GM23338 (cell line): ENCODE measurements around the gene BICC1. TPM values are rescaled to one million over a fixed set of nuclear protein-coding genes. Genes with fewer than 3 reads are reported as not detected.

ENCODE experiments used
- ATAC-seq: fragments of 200-7000 bp; cut with Tn5 transposase; 3 replicates; pipeline ENCODE4 v1.9.1; 2020
- DNase-seq: peaks from one replicate; pipeline ENCODE4 v3.0.0-alpha.2; 2015; ENCODE audit warnings: low spot score
- H2AFZ ChIP-seq: fragments of 200-600 bp; sonication (generic); 2 replicates; pipeline ENCODE4 v1.8.0; 2016; ENCODE audit warnings: antibody characterized with exemption, mild to moderate bottlenecking, moderate library complexity
- H3F3A ChIP-seq: fragments of 200-600 bp; sonication (generic); replicated peaks from 2 replicates; pipeline ENCODE4 v1.8.0; 2017; ENCODE audit warnings: antibody characterized with exemption, mixed run types, low read depth
- H3K27ac ChIP-seq: fragments of 200-600 bp; sonication (generic); 2 replicates; pipeline ENCODE4 v1.6.1; 2016; ENCODE audit warnings: low read depth
- H3K27me3 ChIP-seq: fragments of 200-600 bp; sonication (generic); 2 replicates; pipeline ENCODE4 v1.8.0; 2016; ENCODE audit warnings: mild to moderate bottlenecking, mixed run types, moderate library complexity; ENCODE audit not compliant: insufficient read depth
- H3K36me3 ChIP-seq: fragments of 200-600 bp; sonication (generic); 2 replicates; pipeline ENCODE4 v1.8.0; 2016; ENCODE audit warnings: mild to moderate bottlenecking; ENCODE audit not compliant: insufficient read depth
- H3K4me1 ChIP-seq: fragments of 200-600 bp; sonication (generic); 2 replicates; pipeline ENCODE4 v1.8.0; 2016; ENCODE audit warnings: mild to moderate bottlenecking, moderate library complexity; ENCODE audit not compliant: insufficient read depth
- H3K4me2 ChIP-seq: fragments of 200-600 bp; sonication (generic); 2 replicates; pipeline ENCODE4 v1.7.1; 2017; ENCODE audit warnings: mixed run types
- H3K4me3 ChIP-seq: fragments of 200-600 bp; sonication (generic); 2 replicates; pipeline ENCODE4 v1.6.1; 2016; ENCODE audit warnings: mixed run types
- H3K79me2 ChIP-seq: fragments of 200-600 bp; sonication (generic); replicated peaks from 2 replicates; pipeline ENCODE4 v1.8.0; 2017; ENCODE audit warnings: mild to moderate bottlenecking; ENCODE audit not compliant: insufficient read depth
- H3K9me2 ChIP-seq: fragments of 200-600 bp; sonication (generic); 2 replicates; pipeline ENCODE4 v1.8.0; 2017; ENCODE audit not compliant: insufficient read depth
- H4K20me1 ChIP-seq: fragments of 200-600 bp; sonication (generic); replicated peaks from 2 replicates; pipeline ENCODE4 v1.8.0; 2017; ENCODE audit warnings: mild to moderate bottlenecking; ENCODE audit not compliant: insufficient read depth
- H3K27ac Mint-ChIP-seq: 2 replicates; pipeline ENCODE4 v1.8.0; 2020; ENCODE audit warnings: inconsistent platforms, mild to moderate bottlenecking, moderate library complexity, mixed read lengths
- H3K27me3 Mint-ChIP-seq: 3 replicates; pipeline ENCODE4 v1.8.0; 2022; ENCODE audit warnings: low read depth, mild to moderate bottlenecking, moderate library complexity, mixed read lengths, inconsistent platforms; ENCODE audit not compliant: insufficient read depth, poor library complexity
- H3K36me3 Mint-ChIP-seq: 3 replicates; pipeline ENCODE4 v1.8.0; 2021; ENCODE audit warnings: low read depth, mild to moderate bottlenecking, inconsistent platforms, moderate library complexity, mixed read lengths
- H3K4me1 Mint-ChIP-seq: 3 replicates; pipeline ENCODE4 v1.8.0; 2020; ENCODE audit warnings: mild to moderate bottlenecking, inconsistent platforms, mixed read lengths
- H3K4me3 Mint-ChIP-seq: 3 replicates; pipeline ENCODE4 v1.8.0; 2021; ENCODE audit warnings: moderate library complexity, mild to moderate bottlenecking, inconsistent platforms, mixed read lengths
- H3K9me3 Mint-ChIP-seq: 3 replicates; pipeline ENCODE4 v1.8.0; 2020; ENCODE audit warnings: moderate library complexity, mild to moderate bottlenecking, inconsistent platforms, mixed read lengths
- NANOG ChIP-seq: IDR thresholded peaks from 2 replicates; pipeline ENCODE4 v1.6.1; 2016; ENCODE audit warnings: antibody characterized with exemption, borderline replicate concordance
- POLR2AphosphoS5 ChIP-seq: IDR thresholded peaks from 2 replicates; pipeline ENCODE4 v1.6.1; 2016; ENCODE audit warnings: antibody characterized with exemption, low read depth
- STAT1 ChIP-seq: IDR thresholded peaks from one replicate; pipeline ENCODE4 v1.6.1; 2016; ENCODE audit warnings: antibody characterized with exemption; ENCODE audit not compliant: unreplicated experiment
- ZNF114 ChIP-seq: fragments of 250-450 bp; sonication (Bioruptor Pico); IDR thresholded peaks from 2 replicates; pipeline ENCODE4 v1.5.0; 2020; ENCODE audit warnings: mild to moderate bottlenecking, moderate library complexity
- polyA plus RNA-seq: library from polyadenylated mRNA; unstranded; fragments of >200 nt; fragmentation: Nextera tagmentation; extraction: Ambion mirVana; gene quantifications from 2 replicates; pipeline ENCODE4 v1.2.1, GENCODE V29; 2016
- total RNA-seq: library from RNA; depleted of rRNA; stranded (reverse); fragments of >200 nt; shearing (Covaris generic); gene quantifications from 2 replicates; pipeline ENCODE4 v1.2.3, GENCODE V29; 2014
- TF ChIP-seq, protein P1 (sequence below): fragments of 250-450 bp; sonication (Bioruptor Pico); IDR thresholded peaks from 2 replicates; pipeline ENCODE4 v1.5.0; 2020; ENCODE audit warnings: mild to moderate bottlenecking, moderate library complexity
- TF ChIP-seq, protein P2 (sequence below), 2 experiments: fragments of 200-600 bp in 1 of 2; sonication (generic) in 1 of 2; conservative IDR thresholded peaks; 2 replicates each; pipeline versions ENCODE4 v1.5.1 to v1.6.1; 2016 to 2017; ENCODE audit warnings: antibody characterized with exemption in 2 of 2, low read depth in 2 of 2, mild to moderate bottlenecking in 2 of 2, moderate library complexity in 1 of 2
- TF ChIP-seq, protein P3 (sequence below): IDR thresholded peaks from one replicate; pipeline ENCODE4 v1.6.1; 2018; ENCODE audit warnings: antibody characterized with exemption; ENCODE audit not compliant: unreplicated experiment

The BICC1 gene
- total and polyA plus RNA-seq, 2 experiments from 2014 or later, result 1.3 to 2.2 TPM

DNA sequence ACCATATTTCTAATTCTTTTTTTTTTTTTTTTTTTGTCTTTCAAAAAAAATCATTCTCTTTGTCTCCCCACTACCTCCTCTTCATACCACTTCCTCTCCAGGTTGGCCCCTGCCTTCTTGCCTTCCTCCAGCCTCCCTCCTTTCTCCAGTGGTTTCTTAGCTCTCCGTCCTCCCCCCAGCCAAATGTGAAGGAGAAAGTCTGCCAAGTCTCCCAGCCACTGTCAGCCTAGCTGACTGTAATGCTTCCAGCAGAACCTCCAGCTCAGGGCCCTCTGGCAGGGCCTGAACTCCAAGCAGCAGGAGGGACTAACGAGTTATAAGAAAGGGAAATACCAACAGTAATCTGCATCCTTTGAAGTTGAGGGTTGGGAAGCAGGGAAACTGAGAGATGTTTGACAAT, 35.5 kb upstream of the BICC1 start:
- peaks cover 20% of the 10 kb centered on the region for H3K4me1 ChIP-seq
- Mint-ChIP-seq H3K36me3 (no peaks in the 10 kb centered on the region), H3K4me1 (peaks cover 22% of the 10 kb centered on the region), H3K27me3 (no peaks in the 10 kb centered on the region), H3K9me3 (no peaks in the 10 kb centered on the region), H3K4me3 (no peak overlapping the region), H3K27ac (no peak overlapping the region)
- no peaks in the 10 kb centered on the region for H3F3A ChIP-seq
- TF ChIP-seq STAT1, result no peak
- TF ChIP-seq, protein P1, sequence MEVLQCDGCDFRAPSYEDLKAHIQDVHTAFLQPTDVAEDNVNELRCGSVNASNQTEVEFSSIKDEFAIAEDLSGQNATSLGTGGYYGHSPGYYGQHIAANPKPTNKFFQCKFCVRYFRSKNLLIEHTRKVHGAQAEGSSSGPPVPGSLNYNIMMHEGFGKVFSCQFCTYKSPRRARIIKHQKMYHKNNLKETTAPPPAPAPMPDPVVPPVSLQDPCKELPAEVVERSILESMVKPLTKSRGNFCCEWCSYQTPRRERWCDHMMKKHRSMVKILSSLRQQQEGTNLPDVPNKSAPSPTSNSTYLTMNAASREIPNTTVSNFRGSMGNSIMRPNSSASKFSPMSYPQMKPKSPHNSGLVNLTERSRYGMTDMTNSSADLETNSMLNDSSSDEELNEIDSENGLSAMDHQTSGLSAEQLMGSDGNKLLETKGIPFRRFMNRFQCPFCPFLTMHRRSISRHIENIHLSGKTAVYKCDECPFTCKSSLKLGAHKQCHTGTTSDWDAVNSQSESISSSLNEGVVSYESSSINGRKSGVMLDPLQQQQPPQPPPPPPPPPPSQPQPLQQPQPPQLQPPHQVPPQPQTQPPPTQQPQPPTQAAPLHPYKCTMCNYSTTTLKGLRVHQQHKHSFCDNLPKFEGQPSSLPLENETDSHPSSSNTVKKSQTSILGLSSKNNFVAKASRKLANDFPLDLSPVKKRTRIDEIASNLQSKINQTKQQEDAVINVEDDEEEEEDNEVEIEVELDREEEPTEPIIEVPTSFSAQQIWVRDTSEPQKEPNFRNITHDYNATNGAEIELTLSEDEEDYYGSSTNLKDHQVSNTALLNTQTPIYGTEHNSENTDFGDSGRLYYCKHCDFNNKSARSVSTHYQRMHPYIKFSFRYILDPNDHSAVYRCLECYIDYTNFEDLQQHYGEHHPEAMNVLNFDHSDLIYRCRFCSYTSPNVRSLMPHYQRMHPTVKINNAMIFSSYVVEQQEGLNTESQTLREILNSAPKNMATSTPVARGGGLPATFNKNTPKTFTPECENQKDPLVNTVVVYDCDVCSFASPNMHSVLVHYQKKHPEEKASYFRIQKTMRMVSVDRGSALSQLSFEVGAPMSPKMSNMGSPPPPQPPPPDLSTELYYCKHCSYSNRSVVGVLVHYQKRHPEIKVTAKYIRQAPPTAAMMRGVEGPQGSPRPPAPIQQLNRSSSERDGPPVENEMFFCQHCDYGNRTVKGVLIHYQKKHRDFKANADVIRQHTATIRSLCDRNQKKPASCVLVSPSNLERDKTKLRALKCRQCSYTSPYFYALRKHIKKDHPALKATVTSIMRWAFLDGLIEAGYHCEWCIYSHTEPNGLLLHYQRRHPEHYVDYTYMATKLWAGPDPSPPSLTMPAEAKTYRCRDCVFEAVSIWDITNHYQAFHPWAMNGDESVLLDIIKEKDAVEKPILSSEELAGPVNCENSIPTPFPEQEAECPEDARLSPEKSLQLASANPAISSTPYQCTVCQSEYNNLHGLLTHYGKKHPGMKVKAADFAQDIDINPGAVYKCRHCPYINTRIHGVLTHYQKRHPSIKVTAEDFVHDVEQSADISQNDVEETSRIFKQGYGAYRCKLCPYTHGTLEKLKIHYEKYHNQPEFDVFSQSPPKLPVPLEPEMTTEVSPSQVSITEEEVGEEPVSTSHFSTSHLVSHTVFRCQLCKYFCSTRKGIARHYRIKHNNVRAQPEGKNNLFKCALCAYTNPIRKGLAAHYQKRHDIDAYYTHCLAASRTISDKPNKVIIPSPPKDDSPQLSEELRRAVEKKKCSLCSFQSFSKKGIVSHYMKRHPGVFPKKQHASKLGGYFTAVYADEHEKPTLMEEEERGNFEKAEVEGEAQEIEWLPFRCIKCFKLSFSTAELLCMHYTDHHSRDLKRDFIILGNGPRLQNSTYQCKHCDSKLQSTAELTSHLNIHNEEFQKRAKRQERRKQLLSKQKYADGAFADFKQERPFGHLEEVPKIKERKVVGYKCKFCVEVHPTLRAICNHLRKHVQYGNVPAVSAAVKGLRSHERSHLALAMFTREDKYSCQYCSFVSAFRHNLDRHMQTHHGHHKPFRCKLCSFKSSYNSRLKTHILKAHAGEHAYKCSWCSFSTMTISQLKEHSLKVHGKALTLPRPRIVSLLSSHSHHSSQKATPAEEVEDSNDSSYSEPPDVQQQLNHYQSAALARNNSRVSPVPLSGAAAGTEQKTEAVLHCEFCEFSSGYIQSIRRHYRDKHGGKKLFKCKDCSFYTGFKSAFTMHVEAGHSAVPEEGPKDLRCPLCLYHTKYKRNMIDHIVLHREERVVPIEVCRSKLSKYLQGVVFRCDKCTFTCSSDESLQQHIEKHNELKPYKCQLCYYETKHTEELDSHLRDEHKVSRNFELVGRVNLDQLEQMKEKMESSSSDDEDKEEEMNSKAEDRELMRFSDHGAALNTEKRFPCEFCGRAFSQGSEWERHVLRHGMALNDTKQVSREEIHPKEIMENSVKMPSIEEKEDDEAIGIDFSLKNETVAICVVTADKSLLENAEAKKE (CRISPR knock-in tag), result peak; percentile 77; the same call in 1 of the 2 replicates
- H2AFZ ChIP-seq, result no peak overlapping the region
- 0 out of 2 replicates have a peak overlapping the region, but pooled peaks have one; percentile 50 for H3K4me2 ChIP-seq
- DNase-seq (peak; percentile 69), ATAC-seq (peak; percentile 96)
- H3K4me3 ChIP-seq, result no peak overlapping the region
- no peaks in the 10 kb centered on the region for H3K27me3 ChIP-seq
- H3K36me3 ChIP-seq, result no peaks in the 10 kb centered on the region
- no peaks in the 10 kb centered on the region for H3K79me2 ChIP-seq
- H3K9me2 ChIP-seq, result no peaks in the 10 kb centered on the region
- H3K27ac ChIP-seq, result peak overlapping the region; percentile 76; the same call in 1 of the 2 replicates
- no peaks in the 10 kb centered on the region for H4K20me1 ChIP-seq

DNA sequence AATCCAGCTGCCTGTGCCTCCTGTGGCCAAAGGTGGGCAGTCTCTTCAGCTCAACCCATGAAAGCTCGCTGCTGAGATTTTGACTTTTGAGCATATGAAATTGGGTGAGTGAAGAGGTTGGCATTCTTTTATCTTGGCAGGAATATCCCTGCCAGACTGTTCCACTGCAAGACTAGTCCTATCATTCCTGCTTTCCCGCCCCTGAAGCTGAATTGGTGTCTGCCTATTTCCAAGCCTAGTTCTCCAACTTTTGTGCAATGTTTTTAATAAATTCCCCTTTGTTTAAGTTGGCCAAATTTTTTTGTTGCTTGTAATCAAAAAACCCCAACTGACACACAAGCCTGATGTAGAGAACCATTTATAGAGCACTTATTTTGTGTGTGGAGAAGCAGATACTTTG, 34.8 kb upstream of the BICC1 start:
- Histone ChIP-seq H3K27ac (no peak overlapping the region), H3K4me2 (peak overlapping the region; percentile 16; the same call in 1 of the 2 replicates), H3K79me2 (no peaks in the 10 kb centered on the region), H3K27me3 (no peaks in the 10 kb centered on the region), H3F3A (no peaks in the 10 kb centered on the region), H2AFZ (no peak overlapping the region), H3K36me3 (no peaks in the 10 kb centered on the region), H3K4me1 (peaks cover 24% of the 10 kb centered on the region), H3K9me2 (no peaks in the 10 kb centered on the region), H3K4me3 (no peak overlapping the region), H4K20me1 (no peaks in the 10 kb centered on the region)
- Mint-ChIP-seq H3K36me3 (no peaks in the 10 kb centered on the region), H3K4me1 (peaks cover 28% of the 10 kb centered on the region), H3K4me3 (no peak overlapping the region), H3K27me3 (no peaks in the 10 kb centered on the region), H3K9me3 (no peaks in the 10 kb centered on the region), H3K27ac (no peak overlapping the region)
- TF ChIP-seq NANOG, result no peak
- no peak for TF ChIP-seq ZNF114
- TF ChIP-seq, protein P2, sequence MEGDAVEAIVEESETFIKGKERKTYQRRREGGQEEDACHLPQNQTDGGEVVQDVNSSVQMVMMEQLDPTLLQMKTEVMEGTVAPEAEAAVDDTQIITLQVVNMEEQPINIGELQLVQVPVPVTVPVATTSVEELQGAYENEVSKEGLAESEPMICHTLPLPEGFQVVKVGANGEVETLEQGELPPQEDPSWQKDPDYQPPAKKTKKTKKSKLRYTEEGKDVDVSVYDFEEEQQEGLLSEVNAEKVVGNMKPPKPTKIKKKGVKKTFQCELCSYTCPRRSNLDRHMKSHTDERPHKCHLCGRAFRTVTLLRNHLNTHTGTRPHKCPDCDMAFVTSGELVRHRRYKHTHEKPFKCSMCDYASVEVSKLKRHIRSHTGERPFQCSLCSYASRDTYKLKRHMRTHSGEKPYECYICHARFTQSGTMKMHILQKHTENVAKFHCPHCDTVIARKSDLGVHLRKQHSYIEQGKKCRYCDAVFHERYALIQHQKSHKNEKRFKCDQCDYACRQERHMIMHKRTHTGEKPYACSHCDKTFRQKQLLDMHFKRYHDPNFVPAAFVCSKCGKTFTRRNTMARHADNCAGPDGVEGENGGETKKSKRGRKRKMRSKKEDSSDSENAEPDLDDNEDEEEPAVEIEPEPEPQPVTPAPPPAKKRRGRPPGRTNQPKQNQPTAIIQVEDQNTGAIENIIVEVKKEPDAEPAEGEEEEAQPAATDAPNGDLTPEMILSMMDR (conservative IDR thresholded peaks at IDR 0.05; ENCODE audit: low read depth in 2 of 2), result peak; percentile 16 to 18; a peak in 2 of 4 replicates
- TF ChIP-seq, protein P3, sequence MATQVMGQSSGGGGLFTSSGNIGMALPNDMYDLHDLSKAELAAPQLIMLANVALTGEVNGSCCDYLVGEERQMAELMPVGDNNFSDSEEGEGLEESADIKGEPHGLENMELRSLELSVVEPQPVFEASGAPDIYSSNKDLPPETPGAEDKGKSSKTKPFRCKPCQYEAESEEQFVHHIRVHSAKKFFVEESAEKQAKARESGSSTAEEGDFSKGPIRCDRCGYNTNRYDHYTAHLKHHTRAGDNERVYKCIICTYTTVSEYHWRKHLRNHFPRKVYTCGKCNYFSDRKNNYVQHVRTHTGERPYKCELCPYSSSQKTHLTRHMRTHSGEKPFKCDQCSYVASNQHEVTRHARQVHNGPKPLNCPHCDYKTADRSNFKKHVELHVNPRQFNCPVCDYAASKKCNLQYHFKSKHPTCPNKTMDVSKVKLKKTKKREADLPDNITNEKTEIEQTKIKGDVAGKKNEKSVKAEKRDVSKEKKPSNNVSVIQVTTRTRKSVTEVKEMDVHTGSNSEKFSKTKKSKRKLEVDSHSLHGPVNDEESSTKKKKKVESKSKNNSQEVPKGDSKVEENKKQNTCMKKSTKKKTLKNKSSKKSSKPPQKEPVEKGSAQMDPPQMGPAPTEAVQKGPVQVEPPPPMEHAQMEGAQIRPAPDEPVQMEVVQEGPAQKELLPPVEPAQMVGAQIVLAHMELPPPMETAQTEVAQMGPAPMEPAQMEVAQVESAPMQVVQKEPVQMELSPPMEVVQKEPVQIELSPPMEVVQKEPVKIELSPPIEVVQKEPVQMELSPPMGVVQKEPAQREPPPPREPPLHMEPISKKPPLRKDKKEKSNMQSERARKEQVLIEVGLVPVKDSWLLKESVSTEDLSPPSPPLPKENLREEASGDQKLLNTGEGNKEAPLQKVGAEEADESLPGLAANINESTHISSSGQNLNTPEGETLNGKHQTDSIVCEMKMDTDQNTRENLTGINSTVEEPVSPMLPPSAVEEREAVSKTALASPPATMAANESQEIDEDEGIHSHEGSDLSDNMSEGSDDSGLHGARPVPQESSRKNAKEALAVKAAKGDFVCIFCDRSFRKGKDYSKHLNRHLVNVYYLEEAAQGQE, result no peak
- no peak for TF ChIP-seq POLR2AphosphoS5
- DNase-seq (peak; percentile 22), ATAC-seq (peak; percentile 52)
